ENCODE results near the gene RGPD4.

RGPD4 gene

DNA sequence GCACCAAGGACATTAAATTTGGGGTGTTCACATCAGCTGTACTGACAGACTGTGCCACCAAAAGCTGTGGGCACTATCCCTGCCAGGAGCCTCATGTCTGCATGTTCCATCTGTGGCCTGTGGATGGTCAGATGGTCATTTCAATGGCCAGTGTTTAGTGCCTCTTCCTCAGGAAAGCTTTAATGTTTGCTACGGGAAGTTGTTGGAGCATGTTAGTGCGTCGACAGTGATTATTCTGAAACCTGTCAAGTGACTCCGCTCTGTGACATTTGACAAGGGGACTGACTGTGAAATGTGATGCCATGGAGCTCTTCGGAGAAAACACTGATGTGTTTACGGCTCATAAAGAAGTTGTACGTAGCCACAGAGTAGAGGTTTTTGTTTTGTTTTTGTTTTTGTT is 18.7 kb upstream of the RGPD4 start:
- DNase-seq (ENCODE audit: low read depth): no peak
- no peak for TF ChIP-seq CTCF (IDR thresholded peaks at IDR 0.05; ENCODE audit: insufficient read depth, low read depth, low read length, missing control alignments)
- H3K4me3 ChIP-seq (ENCODE audit: low read depth, low read length): no peak overlapping the region

GRCh38 chr2:107808959-107809358 is 17.7 kb upstream of the RGPD4 start:
- DNase-seq (ENCODE audit: low read depth): no peak
- TF ChIP-seq CTCF (IDR thresholded peaks at IDR 0.05; ENCODE audit: insufficient read depth, low read depth, low read length, missing control alignments): no peak
- H3K4me3 ChIP-seq (ENCODE audit: low read depth, low read length): no peak overlapping the region

GRCh38 chr2:107809835-107810234 is 16.9 kb upstream of the RGPD4 start:
- no peak for DNase-seq (ENCODE audit: low read depth)
- TF ChIP-seq CTCF (IDR thresholded peaks at IDR 0.05; ENCODE audit: insufficient read depth, low read depth, low read length, missing control alignments): no peak
- no peak overlapping the region for H3K4me3 ChIP-seq (ENCODE audit: low read depth, low read length)

DNA sequence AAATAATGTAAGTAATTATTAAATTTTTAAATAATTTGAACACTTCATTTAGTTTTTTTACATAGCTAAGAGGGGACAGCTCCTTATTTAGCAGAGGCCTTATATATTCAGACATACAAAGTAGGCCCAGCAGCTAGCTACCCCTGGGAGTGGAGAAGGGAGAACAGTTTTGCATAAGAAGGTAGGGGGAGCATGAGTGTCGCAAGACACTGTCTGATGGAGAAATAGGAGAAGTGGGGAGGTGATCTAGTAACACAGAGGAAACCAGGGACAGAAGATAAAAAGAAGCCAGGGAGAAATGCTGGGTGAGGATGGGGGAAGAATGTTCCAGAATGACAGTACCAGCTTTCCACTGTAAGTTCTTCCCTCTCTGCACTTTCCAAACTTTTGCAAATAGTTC is 16.0 kb upstream of the RGPD4 start:
- no peak overlapping the region for H3K4me3 ChIP-seq (ENCODE audit: low read depth, low read length)
- no peak for DNase-seq (ENCODE audit: low read depth)
- no peak for TF ChIP-seq CTCF (IDR thresholded peaks at IDR 0.05; ENCODE audit: insufficient read depth, low read depth, low read length, missing control alignments)

DNA sequence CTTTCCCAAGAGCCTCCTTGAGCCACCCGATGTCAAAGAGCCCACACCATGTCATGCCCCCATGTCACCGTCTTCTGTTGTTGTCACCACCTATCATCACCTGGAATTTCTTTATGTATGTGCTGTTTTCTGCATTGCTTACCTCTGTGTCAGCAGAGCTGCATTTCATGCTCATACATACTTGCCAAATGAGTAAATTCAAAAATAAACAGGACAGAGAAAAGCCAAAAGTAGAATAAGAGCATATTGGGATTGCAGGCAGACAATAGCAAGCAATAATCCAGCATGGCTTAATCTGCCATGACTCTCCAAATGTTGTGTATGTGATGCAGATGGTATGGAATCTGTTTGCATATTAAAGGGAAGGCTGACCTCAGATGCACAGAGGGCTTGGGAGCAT is 15.3 kb upstream of the RGPD4 start:
- no peak overlapping the region for H3K4me3 ChIP-seq (ENCODE audit: low read depth, low read length)
- no peak for DNase-seq (ENCODE audit: low read depth)
- TF ChIP-seq CTCF (IDR thresholded peaks at IDR 0.05; ENCODE audit: insufficient read depth, low read depth, low read length, missing control alignments): no peak

DNA sequence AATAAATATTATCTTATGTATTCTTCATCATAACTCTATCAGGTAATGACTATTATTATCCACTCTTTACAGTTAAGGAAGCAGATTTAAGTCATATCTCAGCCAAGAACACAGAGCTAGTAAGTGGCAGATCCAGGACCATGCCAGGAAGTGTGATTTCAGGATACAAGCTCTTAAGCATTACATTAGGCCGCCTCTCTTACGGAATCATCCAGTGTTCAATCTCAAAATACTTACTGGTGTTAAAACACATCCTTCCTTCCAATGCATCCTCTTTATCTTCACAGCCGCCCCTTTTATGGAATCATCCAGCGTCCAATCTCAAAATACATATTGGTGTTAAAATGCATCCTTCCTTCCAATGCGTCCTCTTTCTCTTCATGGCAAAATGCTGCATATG is 14.7 kb upstream of the RGPD4 start:
- H3K4me3 ChIP-seq (ENCODE audit: low read depth, low read length): no peak overlapping the region
- TF ChIP-seq CTCF (IDR thresholded peaks at IDR 0.05; ENCODE audit: insufficient read depth, low read depth, low read length, missing control alignments): no peak
- DNase-seq (ENCODE audit: low read depth): no peak

- TF ChIP-seq CTCF (IDR thresholded peaks at IDR 0.05; ENCODE audit: insufficient read depth, low read depth, low read length, missing control alignments): no peak
- H3K4me3 ChIP-seq (ENCODE audit: low read depth, low read length): no peak overlapping the region
- DNase-seq (ENCODE audit: low read depth): no peak
Observed at GRCh38 chr2:107817378-107817777, 9.3 kb upstream of the RGPD4 start.

All from GM12865 (cell line).